Activated naive CD4-positive, alpha-beta T cell treated with anti-CD3 and anti-CD28 coated beads for 36 hours (primary cell): Measurements from ENCODE around the gene DENND1C. TPM values are rescaled to one million over a fixed set of nuclear protein-coding genes. Genes with fewer than 3 reads are reported as not detected.
A peak's percentile ranks its signal among the peaks of the same experiment; 100 is the strongest.
"Not testable (repeated sequence)": the region's sequence is repeated elsewhere in the genome, so short reads cannot be mapped to it uniquely, and the experiment has no call there.

Experiments
- CTCF ChIA-PET: fragments of 350-600 bp; sonication (Branson Sonifier 250); formaldehyde crosslinking; loops from one replicate; lab custom pipeline; 2021; ENCODE audit warnings: antibody characterized with exemption; lab: Charles Lee
- DNase-seq: peaks from one replicate; pipeline ENCODE4 v3.0.0-alpha.2; 2020
- H3K27ac Mint-ChIP-seq: one replicate; pipeline ENCODE4 v1.8.0; 2021; ENCODE audit warnings: mild to moderate bottlenecking, mixed read lengths
- H3K27me3 Mint-ChIP-seq: one replicate; pipeline ENCODE4 v1.8.0; 2021; ENCODE audit warnings: low read depth, mixed read lengths
- H3K36me3 Mint-ChIP-seq: one replicate; pipeline ENCODE4 v1.8.0; 2021; ENCODE audit warnings: low read depth, mixed read lengths
- H3K4me1 Mint-ChIP-seq: one replicate; pipeline ENCODE4 v1.8.0; 2021; ENCODE audit warnings: low read depth, mixed read lengths
- H3K4me3 Mint-ChIP-seq: one replicate; pipeline ENCODE4 v1.8.0; 2021; ENCODE audit warnings: mild to moderate bottlenecking, moderate library complexity, mixed read lengths
- H3K9me3 Mint-ChIP-seq: one replicate; pipeline ENCODE4 v1.8.0; 2021; ENCODE audit warnings: mixed read lengths
- intact Hi-C: fragments of 100-400 bp; cut with micrococcal nuclease; formaldehyde crosslinking; loops from one replicate; pipeline ENCODE4 v1.15.1; 2023
- total RNA-seq, 2 experiments: library from RNA; stranded (reverse); gene quantifications; one replicate each; pipeline ENCODE4 v1.2.3, GENCODE V29; 2021

Gene DENND1C
- total RNA-seq, 2 experiments from 2014 or later, result 55.7 to 57.9 TPM

DNA sequence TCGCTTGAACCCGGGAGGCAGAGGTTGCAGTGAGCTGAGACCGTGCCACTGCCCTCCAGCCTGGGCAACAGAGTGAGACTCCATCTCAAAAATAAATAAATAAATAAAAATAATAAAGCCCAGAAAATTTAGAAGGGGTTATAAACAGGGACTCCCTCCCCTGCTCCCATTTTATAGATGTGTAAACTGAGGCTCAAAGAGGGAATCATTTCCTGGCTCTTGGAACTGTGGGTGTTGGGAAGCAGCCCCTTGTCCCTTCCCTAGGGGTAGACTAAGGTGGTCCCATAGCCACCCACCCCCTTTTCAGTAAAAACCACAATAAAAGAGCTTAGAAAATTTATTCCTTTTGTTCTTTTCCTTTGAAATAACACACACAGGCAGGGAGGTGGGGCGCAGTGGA lies 41.8 kb downstream of the DENND1C start:
- no peaks in the 10 kb centered on the region for H3K4me1 Mint-ChIP-seq
- no peak overlapping the region for H3K4me3 Mint-ChIP-seq
- no peaks in the 10 kb centered on the region for H3K27me3 Mint-ChIP-seq
- CTCF ChIA-PET, result no interaction called here
- H3K36me3 Mint-ChIP-seq, result no peaks in the 10 kb centered on the region
- H3K9me3 Mint-ChIP-seq, result no peaks in the 10 kb centered on the region
- intact Hi-C loops, result no loop called here
- H3K27ac Mint-ChIP-seq, result no peak overlapping the region
- no peak for DNase-seq

DNA sequence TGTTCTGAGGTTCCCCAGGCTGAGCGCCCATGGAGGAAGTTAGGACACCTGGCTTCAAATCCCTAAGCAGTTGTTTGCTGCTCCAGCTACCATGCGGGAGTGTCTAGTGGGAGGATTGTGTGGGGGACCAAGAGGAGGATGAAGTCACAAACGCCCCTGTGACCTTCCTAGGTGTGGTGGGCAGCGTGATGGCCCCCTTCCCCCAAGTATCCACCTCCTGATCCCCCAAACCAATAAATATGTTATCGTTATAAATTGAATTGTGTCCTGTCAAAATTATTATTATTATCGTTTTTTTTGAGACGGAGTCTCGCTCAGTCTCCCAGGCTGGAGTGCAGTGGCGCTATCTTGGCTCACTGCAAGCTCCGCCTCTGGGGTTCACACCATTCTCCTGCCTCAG lies 47.9 kb downstream of the DENND1C start, which contains the start of gene SLC25A41:
Gene SLC25A41, minus strand, starts transcription at position 101 of the 400 bp plus-strand sequence. Its CDS starts 70 bp downstream, at position 31.
- no peak within 1 kb of the TSS for H3K4me3 Mint-ChIP-seq
- peaks cover 9% of the 10 kb centered on the region for H3K4me1 Mint-ChIP-seq
- CTCF ChIA-PET, result no interaction called here
- H3K27me3 Mint-ChIP-seq, result no peaks in the 10 kb centered on the region
- H3K9me3 Mint-ChIP-seq, result no peaks in the 10 kb centered on the region
- intact Hi-C loops, result no loop called here
- DNase-seq, result no peak
- no peak within 1 kb of the TSS for H3K27ac Mint-ChIP-seq
- no peaks in the 10 kb centered on the region for H3K36me3 Mint-ChIP-seq

DNA sequence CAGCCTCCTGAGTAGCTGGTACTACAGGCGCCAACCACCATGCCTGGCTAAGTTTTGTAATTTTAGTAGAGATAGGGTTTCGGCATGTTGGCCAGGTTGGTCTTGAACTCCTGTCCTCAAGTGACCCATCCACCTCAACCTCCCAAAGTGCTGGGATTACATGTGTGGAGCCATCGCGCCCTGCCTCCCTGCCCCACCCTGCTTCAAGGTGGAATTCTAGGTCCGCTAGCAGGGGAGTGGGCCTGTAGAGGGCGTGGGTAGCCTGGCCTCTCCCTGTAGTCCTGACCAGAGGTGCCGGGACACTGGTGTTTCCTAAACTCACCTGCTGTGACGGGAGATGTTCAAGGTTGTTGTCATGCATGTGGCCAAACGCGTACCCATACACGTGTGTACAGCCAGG lies 48.4 kb downstream of the DENND1C start:
- intact Hi-C loops, result no loop called here
- no peak overlapping the region for H3K27ac Mint-ChIP-seq
- CTCF ChIA-PET, result no interaction called here

DNA sequence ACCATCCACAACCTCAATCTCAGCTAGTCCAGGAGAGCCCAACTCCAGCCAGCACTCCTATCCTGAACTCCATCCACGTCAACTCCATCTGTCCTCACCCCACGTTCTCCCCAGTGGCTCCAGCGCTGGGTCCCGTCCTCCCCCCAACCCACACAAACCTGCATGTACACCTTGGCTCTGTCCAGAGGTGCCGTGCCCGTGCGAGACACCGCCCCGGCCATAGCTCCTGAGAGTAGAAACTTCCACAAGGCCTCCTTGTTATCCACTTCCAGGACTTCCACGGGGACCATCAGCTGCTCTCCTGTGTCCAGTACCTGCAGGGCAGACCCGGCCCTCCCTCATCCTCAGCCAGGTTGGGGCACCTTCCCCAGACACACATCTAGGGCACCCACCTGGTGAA lies 49.7 kb downstream of the DENND1C start:
- H3K4me3 Mint-ChIP-seq, result no peak overlapping the region
- CTCF ChIA-PET, result no interaction called here
- intact Hi-C loops, result no loop called here

More for the DNA sequence above, 48.4 kb downstream of the DENND1C start:
- H3K4me3 Mint-ChIP-seq, result no peak overlapping the region
- no peaks in the 10 kb centered on the region for H3K36me3 Mint-ChIP-seq
- peaks cover 9% of the 10 kb centered on the region for H3K4me1 Mint-ChIP-seq
- no peaks in the 10 kb centered on the region for H3K9me3 Mint-ChIP-seq
- DNase-seq, result no peak
- H3K27me3 Mint-ChIP-seq, result no peaks in the 10 kb centered on the region

DNA sequence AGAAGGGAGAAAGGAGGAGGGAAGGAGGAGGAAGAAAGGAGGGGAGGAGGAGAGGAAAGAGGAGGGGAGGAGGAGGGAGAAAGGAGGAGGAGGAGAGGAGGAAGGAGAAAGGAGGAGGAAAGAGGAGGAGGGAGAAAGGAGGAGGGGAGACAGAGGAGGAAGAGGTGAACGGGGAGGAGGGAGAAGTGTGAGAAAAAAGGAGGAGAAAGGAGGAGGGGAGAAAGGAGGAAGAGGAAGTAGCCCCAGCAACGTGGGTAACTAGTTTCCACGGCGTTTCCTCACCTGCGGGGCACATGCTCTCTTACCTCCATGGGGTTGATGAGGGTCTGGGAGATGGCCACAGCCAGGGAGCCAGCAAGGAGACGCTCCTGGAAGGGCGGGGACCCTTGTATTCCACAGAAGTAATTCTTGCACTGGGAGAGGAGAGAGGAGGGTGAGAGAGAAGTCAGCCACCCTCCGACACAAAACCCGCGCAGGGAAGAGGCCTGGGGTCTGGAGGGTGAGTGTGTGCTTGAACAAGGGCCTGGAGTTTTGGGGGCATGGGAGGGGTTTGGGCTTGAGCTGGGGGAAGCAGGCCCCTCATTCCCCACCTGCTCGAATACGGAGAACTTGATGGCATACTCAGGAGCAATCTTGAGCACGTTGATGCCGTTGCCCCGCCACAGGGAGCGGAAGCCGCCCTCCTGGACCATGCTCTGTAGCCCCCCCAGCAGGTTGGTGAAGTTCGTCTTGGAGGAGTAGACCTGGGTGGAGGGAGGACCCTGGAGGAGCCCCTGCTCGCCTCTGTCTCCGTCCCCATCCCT lies 52.0 kb downstream of the DENND1C start:
- Mint-ChIP-seq H3K27ac (no peak overlapping the region), H3K9me3 (no peaks in the 10 kb centered on the region), H3K36me3 (no peaks in the 10 kb centered on the region), H3K27me3 (no peaks in the 10 kb centered on the region), H3K4me3 (peak overlapping the region; percentile 66), H3K4me1 (peaks cover 20% of the 10 kb centered on the region)
- CTCF ChIA-PET, result no interaction called here
- intact Hi-C loops, result loop anchor here (5.0 kb wide), 1 partner anchor 53 kb away; the partner anchor contains the start of gene DENND1C
- no peak for DNase-seq

More for the DNA sequence above, 49.7 kb downstream of the DENND1C start:
- Mint-ChIP-seq H3K9me3 (no peaks in the 10 kb centered on the region), H3K27ac (no peak overlapping the region), H3K36me3 (no peaks in the 10 kb centered on the region), H3K4me1 (peaks cover 9% of the 10 kb centered on the region), H3K27me3 (no peaks in the 10 kb centered on the region)
- no peak for DNase-seq

DNA sequence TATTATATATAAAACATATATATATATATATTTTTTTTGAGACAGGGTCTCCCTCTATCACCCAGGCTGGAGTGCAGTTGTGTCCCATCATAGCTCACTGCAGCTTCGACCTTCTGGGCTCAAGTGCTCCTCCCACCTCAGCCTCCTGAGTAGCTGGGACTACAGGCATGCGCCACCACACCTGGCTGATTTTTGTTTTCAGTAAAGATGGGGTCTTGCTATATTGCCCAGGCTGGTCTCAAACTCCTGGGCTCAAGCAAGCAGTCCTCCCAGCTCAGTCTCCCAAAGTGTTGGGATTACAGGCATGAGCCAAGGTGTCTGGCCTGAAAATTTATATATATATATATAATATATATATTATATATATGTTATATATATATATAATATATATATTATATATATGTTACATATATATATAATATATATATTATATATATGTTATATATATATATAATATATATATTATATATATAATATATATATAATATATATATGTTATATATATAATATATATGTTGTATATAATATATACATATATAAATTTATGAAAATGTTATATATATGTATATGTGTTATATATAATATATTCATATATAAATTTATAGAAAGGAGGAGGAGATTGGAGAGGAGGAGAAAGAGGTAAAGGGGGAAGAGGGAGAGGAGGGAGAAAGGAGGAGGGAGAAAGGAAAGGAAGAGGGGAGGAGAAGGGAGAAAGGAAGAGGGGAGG lies 52.7 kb downstream of the DENND1C start:
- peaks cover 20% of the 10 kb centered on the region for H3K4me1 Mint-ChIP-seq
- not testable (repeated sequence) for H3K9me3 Mint-ChIP-seq, H3K27me3 Mint-ChIP-seq, H3K36me3 Mint-ChIP-seq, DNase-seq, H3K27ac Mint-ChIP-seq
- intact Hi-C loops, result loop anchor here (5.0 kb wide), 1 partner anchor 53 kb away; the partner anchor contains the start of gene DENND1C
- peak overlapping the region; percentile 66 for H3K4me3 Mint-ChIP-seq
- CTCF ChIA-PET, result interaction anchor here (0.7 kb wide), 1 partner anchor 395 kb away, joined by 3 read pairs; no protein-coding TSS in a partner anchor

DNA sequence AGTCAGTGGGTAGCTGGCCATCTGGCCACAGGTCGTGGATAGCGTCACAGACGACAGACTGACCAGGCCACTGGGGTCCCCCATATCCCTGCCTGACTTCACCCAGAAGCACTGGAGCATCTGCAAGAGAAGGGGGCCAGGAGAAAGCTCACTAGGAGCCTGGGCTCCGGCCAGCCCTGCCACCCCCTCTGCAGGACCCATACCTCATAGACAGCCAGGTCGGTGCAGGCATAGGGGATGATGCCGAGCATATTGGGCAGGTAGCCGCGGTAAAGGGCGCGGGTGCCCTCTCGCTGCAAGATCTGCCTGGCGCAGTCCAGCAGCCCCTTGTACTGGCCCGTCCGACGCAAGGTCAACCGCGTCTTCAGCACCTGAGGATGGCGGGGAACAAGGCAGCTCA lies 54.5 kb downstream of the DENND1C start:
- Mint-ChIP-seq H3K4me1 (peaks cover 33% of the 10 kb centered on the region), H3K4me3 (no peak overlapping the region), H3K27me3 (no peaks in the 10 kb centered on the region), H3K27ac (no peak overlapping the region), H3K9me3 (no peaks in the 10 kb centered on the region), H3K36me3 (peaks cover 11% of the 10 kb centered on the region)
- CTCF ChIA-PET, result no interaction called here
- intact Hi-C loops, result loop anchor here (5.0 kb wide), 1 partner anchor 55 kb away; the partner anchor contains the start of gene DENND1C
- DNase-seq, result no peak

DNA sequence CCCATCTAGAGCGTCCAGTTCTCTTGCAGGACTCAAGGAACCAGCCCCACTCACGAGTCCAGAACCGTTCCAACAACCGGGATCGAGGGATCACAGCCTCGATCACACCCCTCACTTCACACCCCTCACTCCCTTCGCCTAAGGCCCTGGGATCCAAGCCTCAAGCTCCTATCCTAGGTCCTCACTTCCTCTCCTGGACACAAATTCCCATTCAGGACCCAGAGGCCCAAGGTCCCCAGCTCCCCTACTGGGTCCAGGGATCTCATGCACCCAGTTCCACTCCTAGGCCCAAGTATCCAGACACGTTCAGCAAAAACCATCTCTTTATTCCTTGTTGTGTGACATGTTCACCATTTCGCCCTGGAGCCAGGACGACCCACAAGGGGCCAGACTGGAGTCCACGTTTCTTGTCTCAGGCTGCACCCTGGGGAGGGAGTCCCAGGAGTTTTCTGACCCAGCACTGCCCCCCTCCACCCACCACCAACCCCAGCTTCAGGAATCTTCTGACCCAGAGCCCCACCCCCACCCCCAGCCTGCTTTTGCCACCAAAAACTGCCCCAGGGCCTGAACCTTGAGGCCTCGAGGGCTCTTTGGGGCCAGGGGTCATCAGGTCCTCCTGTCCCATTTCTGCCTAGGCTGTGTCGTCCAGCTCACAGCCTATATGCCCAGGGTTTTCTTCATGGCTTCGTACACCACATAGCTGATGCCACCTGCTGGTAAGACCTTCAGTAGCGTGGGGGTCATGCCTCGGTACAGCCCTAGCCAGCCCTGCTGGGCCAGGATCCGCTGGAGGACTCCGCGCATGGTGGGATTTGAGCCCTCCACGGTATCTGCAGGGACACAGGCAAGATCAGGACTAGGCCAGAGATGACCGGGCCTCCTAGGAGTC lies 55.6 kb downstream of the DENND1C start:
- Mint-ChIP-seq H3K27ac (peak overlapping the region; percentile 94), H3K4me1 (peaks cover 37% of the 10 kb centered on the region), H3K9me3 (no peaks in the 10 kb centered on the region), H3K36me3 (peaks cover 18% of the 10 kb centered on the region), H3K4me3 (peak overlapping the region; percentile 76), H3K27me3 (no peaks in the 10 kb centered on the region)
- DNase-seq, result peak; percentile 47
- CTCF ChIA-PET, result interaction anchor here (1.2 kb wide), 1 partner anchor 91 kb away, joined by 6 read pairs; no protein-coding TSS in a partner anchor
- intact Hi-C loops, result loop anchor here (1.0 to 5.0 kb wide), 8 partner anchors 33 to 522 kb away; partner anchors contain the start of genes CLPP, DENND1C, GPR108 and GTF2F1

DNA sequence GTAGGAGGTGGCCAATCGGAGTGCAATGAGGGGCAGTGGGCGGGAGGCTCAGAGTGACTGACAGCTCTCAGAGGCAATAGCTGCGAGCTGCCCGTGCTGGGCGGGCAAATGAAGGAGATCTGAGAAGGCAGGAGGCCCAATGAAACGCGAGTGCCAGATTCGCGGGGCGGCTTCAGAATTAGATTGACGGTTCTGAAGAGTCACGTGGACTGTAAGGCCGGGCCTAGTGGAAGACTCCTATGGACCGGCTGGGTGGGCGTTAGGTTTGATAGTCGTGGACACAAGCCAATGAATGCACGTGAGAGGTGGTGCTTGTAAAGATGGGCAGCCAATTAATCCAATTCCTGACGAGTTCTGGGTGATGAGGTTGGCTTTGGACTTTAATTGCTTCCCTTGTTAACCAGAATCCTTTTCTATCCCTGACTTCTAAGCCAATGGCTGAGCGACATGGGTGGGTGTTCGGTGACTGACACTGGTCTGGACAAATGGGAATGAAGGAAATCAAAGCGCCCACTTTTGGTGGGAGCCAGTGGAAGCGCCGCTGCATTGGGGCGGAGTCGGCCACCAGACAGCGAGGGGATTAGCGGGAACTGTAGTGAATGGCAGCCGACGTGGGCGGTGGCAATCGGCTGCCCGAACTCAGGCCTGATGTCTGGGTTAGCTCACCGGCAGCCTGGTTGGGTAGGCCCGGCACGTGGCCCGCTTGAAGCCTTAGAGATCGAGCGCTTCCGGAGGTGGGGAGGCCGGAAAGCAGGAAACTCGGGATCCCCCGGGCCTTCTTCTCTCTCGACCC lies 56.5 kb downstream of the DENND1C start:
- H3K4me1 Mint-ChIP-seq, result peaks cover 36% of the 10 kb centered on the region
- DNase-seq, result peak; percentile 100
- peaks cover 24% of the 10 kb centered on the region for H3K36me3 Mint-ChIP-seq
- CTCF ChIA-PET, result interaction anchor here (0.7 to 1.2 kb wide), 2 partner anchors 91 to 206 kb away, joined by 3 to 6 read pairs; no protein-coding TSS in a partner anchor
- peak overlapping the region; percentile 94 for H3K27ac Mint-ChIP-seq
- no peaks in the 10 kb centered on the region for H3K9me3 Mint-ChIP-seq
- H3K4me3 Mint-ChIP-seq, result peak overlapping the region; percentile 76
- H3K27me3 Mint-ChIP-seq, result no peaks in the 10 kb centered on the region
- intact Hi-C loops, result loop anchor here (1.0 to 5.0 kb wide), 8 partner anchors 32 to 521 kb away; partner anchors contain the start of genes CLPP, DENND1C, GPR108 and GTF2F1

DNA sequence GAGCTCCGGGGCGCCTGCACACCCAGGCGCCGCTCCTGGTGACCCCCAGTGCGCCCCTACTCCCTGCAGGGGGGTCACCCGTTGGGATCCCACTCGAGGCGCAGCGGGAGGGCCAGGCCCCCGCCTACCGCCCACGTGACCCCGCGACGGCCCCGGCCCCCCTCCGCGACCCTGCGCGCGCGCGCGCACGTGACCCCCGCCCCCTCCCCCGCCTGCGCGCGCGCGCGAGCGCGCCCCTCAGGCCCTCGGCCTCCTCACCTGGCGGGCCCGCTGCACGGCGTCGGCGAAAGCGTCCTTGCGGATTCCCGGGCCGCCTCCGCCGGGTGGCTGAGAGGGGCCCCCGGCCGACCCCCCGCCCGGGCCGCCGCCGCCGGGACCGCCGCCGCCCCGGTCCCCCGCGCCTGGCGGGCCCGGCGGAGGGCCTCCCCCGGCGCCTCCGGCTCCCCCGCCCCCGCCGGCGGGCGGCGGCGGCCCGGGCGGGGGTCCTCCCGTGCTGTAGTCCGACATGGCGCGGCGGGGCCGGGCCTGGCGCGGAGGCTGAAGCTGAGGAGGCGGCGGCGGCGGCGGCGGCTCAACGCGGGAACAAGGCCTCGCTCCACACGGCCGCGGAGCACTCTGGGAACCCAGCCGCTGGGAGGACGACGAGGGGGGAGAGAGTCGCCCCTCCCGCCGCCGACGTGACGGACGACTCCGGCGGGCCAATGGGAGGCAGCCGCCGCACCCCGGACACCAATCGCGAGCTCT lies 57.2 kb downstream of the DENND1C start, which contains the start of gene KHSRP:
Gene KHSRP, minus strand, starts transcription at position 617 of the 744 bp plus-strand sequence. Its CDS starts 110 bp downstream, at position 507.
- DNase-seq, result no peak
- peaks cover 27% of the 10 kb centered on the region for H3K36me3 Mint-ChIP-seq
- peak within 1 kb of the TSS; percentile 94 for H3K27ac Mint-ChIP-seq
- no peaks in the 10 kb centered on the region for H3K9me3 Mint-ChIP-seq
- peaks cover 30% of the 10 kb centered on the region for H3K4me1 Mint-ChIP-seq
- no peaks in the 10 kb centered on the region for H3K27me3 Mint-ChIP-seq
- intact Hi-C loops, result no loop called here
- CTCF ChIA-PET, result interaction anchor here (0.7 kb wide), 1 partner anchor 207 kb away, joined by 3 read pairs; no protein-coding TSS in a partner anchor
- H3K4me3 Mint-ChIP-seq, result peak within 1 kb of the TSS; percentile 89
